Colon (tissue), 2 donors: Measurements from ENCODE around the gene TCF4.

Source experiments
- FAIRE-seq: peaks from 2 replicates; lab custom pipeline; 2012; peaks lifted over from hg19 to GRCh38; lab: Jason Lieb, UNC
- donor health status: control.
- donor health status: control.

TCF4 gene

DNA sequence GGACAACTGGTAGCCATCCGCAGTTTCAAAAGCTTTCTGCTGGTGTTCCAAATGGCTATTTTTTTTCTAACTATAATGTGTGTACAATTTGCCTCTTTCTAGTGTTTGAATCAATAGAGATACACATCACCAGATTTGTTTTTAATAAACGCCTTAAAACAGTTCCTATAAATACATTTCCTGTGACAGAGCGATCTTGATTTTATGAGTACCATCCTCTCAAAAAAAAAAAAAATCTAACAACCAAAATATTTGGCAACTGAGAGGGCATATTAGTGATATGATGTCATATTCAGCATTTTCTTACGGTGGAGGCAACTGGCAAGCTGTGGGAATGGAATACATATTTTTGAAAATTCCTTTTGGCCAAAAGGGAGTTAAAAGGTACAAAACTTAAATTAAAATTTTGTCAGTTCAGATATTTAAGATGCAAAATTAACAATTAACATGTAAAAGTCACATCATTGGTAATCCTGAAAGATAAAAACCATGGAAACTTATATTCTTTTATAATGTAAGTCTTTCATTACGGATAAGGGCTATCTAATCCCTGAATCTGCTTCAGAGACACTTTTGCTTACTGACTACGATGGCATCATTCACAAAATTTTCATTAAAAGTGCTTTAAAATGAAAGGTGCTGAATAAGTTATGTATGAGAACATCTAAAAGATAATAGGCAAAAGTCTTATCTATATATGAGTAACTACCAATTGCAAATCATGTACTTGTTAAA lies 268.4 kb downstream of the TCF4 start:
- no peak for FAIRE-seq

DNA sequence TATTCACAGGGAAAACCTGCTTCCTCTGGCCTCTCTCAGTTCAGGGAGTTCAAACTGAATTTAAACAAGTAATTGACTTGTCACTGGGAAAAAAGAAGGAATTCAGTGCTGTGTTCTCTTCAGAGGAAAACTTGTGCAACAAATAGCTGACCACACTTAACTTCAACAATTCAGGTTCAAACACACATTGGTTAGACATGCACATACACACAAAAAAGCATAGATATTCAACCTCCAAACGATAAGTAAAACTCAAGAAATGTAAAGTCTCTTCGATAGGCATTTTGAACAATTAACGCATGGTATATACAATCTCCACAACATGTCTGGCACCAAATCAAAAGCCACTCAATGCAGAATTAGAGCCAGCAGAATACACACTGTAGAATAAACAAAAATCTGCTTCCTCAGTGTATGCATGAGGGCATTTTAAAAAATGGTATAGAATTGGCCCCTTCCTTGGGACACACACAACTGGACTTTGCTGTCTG lies 269.0 kb downstream of the TCF4 start:
- no peak for FAIRE-seq

DNA sequence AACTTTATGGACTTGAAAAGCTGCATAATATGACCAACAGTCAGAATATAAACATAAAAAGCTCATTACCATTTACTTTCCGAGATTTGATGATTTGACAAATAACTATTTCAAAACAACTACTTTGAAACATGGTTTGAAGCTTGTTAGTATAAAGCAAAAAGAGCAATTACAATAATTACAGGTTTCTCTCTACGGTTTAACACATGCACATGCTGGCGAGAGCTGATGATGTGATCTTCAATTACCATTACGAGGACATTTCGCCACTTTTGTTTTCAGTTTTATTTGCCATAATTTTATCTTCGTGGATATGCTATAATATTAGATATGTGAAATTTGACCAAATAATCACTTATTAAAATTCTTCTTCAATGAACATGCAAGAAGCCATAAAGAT lies 270.1 kb downstream of the TCF4 start:
- no peak for FAIRE-seq

DNA sequence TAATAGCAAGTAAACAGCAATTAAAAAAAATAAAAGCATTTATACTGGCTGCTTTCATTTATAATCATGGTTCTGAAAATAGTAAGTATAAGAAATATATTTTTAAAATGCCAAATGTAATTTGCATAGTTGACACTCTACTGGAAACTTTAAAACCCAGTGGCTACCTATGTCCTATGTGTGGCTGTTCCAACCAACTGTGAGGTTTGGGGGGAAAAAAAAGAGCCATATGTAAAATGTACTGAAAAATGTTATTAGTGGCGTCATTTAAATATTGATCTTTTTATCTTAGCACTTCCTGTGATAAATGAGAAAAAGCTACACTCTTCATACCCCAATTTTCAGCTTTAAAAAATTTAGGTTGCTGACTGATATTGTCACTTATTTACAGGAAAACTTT lies 270.7 kb downstream of the TCF4 start:
- FAIRE-seq: no peak

DNA sequence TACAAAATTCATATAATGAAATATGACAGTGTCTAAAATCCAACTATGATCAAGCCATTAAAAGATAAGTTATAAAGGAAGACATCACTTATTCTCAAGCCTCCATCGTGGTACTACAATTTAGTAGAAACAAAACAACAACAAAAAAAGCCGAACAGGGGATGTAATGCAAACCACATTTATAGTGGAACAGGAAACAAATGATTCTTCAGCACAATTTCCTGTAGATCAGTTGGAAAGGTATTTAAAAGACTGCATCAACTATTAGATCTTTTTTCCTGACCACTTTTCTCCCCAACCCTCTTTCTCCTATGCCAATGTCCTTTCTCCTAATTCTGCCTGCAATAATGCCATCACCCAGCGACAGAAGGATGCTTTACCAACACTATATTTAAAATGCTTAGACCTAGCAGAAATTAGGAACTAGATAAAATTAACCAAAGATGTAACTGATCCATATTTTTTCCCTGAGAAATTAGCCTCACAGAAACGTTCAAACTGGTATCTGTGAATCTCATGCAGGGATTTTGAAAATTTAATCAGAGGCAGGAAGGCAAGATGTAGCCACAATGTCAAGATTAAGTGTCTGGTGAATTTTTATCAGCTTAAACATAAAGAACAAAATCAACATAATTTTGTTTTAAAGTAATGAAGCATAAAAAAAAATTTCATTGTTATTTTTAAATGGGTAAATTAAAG lies 271.4 kb downstream of the TCF4 start:
- FAIRE-seq: no peak

DNA sequence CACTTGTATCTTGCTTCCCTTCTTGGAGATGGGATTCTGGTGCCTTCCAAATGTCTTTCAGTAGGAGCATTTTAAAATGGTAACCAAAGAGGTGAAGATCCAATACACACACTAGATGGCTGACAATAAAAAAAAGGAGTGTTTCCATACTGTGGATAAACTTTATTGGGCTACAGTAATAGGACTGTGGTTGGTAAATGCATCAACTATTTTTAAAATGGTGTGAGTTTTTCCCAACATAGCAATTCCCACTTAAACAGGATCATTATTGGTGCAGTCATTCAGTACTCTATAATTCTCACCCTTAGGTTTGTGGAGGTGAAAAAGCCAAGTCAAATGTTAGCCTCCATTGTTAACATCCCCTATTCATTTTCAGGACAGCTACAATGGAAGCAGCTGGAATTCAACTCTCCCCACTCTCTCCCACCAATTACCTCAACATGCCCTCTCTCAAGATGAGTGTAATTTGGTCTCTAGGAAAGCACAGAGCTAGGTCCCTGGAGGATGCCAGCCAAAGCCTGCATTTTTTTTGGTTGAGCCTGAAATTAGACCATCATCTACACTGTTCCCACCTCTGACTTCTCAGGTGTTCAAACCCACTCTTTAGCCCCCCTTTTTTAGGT lies 273.3 kb downstream of the TCF4 start:
- no peak for FAIRE-seq

DNA sequence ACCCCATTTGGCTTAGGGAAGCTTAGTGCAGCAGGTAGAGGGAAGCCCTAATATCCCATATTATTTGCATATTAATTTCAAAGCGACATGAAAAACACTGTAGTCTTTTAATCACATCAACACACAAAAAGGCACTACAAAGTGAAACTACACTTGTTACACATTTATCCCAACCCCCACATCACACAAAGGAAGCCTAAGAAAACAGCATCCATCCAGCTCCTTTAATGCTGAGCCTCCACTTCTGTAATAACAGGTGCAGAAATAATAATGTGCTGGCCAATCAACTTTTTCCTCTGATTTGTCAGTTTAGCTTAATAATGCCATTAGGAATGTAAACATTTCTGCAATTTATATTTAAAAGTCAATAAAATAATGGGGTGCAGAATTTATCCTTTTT lies 274.0 kb downstream of the TCF4 start:
- no peak for FAIRE-seq

DNA sequence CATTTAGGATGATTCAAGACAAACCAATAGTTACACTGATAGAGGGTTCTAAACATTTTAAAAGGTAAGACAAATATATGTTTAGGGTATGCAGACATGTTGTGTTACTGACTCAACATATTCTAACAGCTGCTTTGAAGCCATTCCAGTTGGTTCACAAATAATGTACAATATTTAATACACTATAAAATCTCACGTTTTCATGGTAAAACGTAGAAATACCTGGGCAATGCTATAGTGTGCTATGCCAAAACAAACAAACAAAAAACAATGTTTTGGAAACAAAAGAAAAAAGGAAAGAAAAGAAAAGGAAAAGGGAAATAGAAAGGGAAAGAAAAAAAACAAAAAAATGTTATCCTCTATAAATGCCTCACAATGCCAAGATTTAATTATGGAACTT lies 277.1 kb downstream of the TCF4 start:
- FAIRE-seq: no peak

DNA sequence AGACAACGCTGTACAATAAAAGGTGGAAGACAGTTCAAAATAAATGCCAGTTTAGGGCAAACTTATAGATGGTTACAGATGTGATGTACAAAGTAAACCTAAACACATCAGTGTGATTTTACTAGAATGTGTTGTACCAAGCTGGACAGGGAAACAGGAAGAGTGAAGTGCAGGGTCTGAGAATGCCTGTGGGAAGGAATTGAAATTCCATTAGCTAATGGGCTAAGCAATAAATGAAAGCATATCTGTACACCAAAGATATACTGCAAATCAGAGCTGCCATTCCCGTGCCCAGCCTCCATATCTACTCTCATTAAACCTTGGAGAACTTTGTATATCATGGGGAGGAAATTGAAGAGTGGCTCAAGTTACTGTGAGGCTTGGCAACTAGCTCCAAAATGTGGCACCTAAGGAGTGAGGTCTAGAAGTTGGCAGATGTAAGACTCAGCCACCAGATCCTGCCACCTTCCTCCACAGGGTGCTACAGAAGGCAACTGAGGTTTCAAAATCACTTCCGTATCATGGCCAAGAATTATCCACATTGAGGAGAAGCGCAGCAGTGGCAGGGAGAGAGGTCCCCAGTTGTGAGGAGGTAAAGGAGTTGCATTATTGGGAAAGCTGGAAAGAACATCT lies 277.8 kb downstream of the TCF4 start:
- FAIRE-seq: no peak

DNA sequence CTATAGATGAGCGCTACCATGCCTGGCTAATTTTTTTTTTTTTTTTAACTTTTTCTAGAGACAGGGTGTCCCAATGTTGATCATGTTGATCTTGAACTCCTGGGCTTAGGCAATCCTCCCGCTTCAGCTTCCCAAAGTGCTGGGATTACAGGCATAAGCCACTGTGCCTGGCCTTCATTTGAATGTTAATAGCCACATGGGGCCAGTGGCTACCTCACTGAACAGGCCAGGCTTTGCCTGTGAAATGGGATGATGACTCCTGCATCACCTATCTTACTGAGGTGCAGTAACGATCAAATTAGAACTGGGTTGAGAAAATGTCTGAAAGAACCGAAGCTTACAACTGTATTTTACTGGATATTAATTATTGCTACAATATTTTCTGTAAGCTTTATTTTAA lies 278.7 kb downstream of the TCF4 start:
- FAIRE-seq: no peak

DNA sequence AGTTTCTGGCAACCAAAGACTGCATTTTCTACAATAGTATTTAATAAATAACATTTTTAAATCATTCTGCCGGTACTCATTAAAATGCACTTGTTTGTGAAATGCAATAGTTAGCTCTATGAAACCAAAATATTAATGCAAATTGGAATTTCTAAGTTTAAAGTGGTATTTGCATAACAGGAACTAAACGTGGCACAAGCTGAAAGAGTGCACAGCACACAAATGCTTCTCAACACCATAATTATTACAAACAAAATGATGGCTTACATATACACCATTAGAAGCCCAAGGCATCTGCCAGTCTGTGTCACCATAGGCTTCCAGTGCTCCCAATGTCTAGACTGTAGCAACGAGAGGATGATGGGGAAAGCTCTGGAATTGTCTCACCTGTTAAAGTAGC lies 280.5 kb downstream of the TCF4 start:
- FAIRE-seq: no peak

DNA sequence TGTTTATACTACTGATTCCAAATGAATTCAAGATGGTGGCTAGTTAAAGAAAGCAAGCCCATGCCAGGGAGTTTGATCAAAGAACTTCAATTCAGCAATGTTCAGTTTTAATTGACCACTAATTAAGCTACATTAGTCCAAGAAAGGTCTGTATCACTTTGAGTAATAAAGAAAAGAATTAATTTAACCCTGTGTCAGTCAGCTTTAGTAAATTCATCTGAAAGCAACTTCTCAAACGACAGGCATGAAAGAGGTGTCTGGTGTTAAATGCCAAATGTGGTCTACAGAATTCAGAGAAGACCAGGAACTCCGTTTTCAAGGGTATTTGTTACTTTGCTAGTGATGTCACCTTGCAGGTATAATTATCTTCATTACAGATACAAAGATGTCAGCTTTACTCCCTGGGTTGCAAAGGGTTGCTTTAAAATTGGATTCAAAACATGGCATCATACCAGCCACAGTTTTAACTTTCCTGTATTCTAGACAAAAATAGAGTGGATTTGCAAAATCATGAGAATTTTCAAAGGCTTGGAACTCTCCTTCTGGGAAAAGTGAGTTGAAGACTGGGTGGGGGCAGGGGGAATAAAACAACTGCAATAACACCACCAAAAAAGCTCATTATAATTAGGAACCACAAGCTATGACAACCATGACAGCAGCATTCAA lies 281.5 kb downstream of the TCF4 start:
- FAIRE-seq: no peak

DNA sequence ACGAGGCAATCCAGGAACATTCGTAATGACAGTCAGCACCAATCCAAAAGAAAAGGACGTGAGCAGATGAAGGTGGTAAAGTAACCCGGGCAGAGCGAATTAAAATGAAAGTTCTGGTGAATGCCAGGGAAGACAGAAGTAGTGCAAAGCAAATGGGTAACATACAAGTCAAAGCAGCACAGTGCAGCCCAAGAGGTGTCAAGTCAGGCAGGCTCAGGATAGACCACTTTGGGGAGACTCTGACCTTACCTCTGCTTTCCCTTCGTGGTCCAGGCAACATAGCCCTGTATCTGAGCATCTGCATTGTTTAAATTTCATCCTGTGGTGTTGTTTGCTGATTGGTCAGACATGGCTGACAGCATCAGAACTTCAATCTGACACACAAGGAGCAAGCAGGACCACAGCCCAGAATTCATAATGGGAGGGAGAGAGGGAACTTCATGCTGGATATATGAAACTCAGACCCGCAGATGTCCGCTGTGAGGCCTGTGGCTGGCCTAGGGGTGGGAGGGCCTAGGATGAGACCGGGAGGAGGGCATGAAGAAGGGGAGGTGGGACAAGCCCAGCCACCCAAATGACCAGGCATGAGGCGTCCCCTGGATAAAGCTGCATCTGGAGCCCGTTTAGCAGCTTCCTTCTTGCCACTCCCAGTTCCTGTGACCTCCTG lies 285.7 kb downstream of the TCF4 start:
- no peak for FAIRE-seq

DNA sequence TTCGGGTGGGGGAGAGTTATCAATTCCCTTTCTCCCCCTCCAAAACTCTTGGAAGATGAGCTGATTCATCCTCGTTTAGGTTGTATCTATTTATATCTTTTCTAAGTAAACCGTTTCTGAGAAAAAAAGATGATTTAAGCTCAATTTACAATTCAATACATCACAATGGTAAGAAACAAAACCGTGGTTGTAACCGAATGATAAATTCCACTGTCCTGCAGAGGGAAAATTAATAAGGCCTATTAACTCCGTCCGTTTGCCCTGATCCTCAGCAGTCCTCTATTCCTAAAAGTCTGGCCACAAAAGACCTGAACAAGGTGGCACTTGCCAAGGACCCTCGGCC lies 286.2 kb downstream of the TCF4 start:
- FAIRE-seq: no peak

DNA sequence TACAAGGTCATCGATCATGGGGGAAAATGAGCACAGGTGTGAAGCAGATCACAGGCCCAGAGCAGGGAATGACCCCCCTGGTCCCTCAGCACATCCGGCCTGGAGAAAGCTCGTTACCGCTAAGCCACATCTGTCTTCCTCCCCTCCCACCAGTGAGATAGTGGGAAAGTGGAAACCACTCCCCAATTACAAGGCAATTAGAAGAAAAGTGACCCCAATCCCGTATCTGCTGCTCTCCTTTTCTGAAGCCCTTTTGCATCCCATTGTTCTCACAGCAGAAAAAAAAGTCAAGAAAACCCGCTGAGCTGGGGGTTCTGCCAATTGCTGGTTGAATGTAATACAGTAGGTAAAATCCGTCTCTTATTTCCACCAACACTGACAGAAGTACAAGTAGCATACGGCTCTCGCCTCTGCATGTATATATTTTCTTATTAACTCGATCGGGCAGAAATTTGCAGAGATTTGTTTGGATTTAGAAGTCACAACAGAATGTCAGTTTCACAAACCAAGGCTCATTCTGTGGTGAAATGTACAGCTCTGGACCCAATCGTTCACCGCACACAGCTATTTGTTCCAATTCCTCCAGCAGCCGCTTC lies 287.0 kb downstream of the TCF4 start:
- no peak for FAIRE-seq

DNA sequence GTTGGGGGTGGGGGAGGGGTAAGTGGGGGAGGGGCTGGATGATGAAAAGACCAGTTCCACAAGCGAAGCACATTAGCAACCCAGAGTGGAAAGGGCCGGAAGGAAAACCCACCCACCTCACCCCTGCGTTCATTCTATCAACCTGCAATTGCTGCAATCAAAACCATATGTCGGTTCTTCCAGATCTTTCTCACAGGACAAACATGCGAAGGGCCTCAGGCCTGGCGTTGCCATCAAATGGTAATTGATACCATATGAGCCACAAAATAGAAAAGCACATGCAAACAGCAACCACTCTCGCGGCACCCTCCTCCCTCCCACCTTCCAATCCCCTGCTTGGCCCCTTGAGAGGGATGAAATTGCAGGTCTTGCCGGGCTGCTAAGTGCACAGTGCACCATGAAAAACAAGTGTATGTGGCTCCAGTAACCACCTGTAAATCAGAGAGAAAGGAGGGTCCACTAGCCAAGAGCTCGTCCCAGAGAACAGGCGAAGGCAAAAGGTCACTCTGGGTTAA lies 287.5 kb downstream of the TCF4 start:
- no peak for FAIRE-seq

DNA sequence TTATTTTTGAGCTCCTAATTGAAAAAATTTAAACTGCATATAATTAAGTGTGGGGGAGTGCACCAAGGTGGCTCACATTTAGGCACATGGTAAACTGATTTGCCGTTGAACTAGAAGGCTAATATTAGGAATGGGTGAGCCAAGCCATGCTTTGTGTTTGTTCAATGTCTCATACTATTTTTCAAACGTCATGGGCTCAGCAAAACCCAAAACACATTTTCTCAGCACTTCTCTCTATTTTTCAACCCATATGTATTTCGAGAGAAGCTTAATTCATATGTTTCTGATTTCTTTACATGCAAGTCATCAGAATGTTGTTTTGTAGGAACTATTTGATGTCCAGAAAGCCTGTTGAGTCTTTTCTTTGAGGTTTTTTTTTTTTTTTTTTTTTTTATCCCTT lies 291.2 kb downstream of the TCF4 start:
- no peak for FAIRE-seq

DNA sequence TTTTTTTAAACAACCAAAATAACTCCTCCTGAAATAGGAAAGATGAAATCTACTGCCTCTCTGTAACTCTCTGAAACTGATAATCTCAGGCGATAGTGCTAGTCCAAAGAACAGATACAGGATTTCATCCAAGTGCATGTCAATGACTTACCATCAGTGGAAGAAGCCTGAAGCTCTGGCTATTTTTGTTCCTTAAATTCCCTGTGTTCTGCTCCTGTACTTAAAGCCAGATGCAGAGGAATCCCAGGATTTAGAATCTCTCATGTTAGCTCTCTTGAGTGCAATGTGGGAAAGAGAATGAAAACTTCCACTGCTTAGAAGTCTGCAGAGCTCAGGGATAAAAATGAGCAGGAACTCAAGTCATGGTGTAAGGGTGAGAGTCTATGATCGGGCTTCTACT lies 291.9 kb downstream of the TCF4 start:
- FAIRE-seq: no peak

DNA sequence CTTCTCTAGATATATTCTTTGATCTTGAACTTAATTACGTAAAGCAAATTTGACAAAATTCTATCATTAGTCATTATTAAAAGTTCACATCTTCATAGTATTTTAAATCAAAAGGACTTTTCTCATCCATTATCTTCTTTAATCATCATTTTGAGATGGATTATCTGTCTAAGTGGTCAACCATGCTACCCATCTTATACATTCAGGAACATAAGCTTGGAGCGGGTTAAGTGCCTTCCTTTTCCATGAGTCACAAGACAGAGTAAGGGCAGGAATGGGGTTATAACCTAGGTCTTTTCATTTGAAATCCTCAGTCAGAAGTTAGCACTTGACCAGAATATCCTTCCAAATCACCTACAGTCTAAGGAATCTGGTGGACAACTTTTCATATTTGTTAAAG lies 297.1 kb downstream of the TCF4 start:
- no peak for FAIRE-seq

DNA sequence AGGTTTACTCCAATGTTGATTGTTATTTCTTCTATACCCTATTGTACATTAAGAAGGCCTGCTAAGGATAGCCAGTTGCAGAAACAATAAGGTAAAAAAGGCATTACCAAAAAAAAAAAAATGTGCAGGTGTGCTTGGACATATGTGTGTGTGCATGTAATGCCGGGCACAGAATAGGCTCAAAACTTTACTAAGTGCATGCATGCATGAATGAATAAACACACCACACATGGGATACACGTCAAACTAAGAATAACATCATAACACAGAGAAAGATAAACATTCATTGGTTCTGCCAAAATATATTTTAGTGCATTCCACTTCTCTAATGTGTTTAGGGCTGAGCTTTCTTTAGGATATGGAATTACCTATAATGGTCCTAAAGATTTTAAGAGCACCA lies 298.2 kb downstream of the TCF4 start:
- FAIRE-seq: no peak

DNA sequence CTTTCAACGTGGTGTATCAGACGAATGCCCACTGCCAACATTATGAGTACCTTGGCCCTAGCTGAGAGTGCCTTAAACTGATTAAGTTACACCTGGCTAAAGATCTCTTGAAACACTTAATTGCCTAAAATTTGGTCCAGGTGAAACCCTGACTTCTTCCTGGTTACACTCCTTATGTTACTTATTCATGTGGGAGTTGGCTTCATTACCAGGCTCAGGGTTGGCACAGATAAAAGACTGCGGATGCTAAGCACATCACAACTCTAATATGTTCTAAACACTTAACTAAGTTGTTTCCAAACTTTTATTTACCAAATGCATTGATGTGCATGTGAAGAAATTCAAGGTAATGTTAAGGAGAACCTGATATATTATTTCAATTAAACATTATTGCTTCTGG lies 298.9 kb downstream of the TCF4 start:
- no peak for FAIRE-seq
